Endothelial cell (in vitro differentiated cells): ENCODE measurements around the gene COL5A1. TPM values are rescaled to one million over a fixed set of nuclear protein-coding genes. Genes with fewer than 3 reads are reported as not detected.
A peak's percentile ranks its signal among the peaks of the same experiment; 100 is the strongest.

Experiments
- DNase-seq: peaks from one replicate; pipeline ENCODE4 v3.0.0; 2021; ENCODE audit warnings: low spot score
- H3K27ac Mint-ChIP-seq: one replicate; pipeline ENCODE4 v1.8.0; 2021; ENCODE audit warnings: mixed read lengths, inconsistent platforms; ENCODE audit not compliant: unreplicated experiment
- H3K27me3 Mint-ChIP-seq: one replicate; pipeline ENCODE4 v1.8.0; 2021; ENCODE audit warnings: mild to moderate bottlenecking, moderate library complexity, mixed read lengths, inconsistent platforms; ENCODE audit not compliant: unreplicated experiment
- H3K36me3 Mint-ChIP-seq: one replicate; pipeline ENCODE4 v1.8.0; 2021; ENCODE audit warnings: mild to moderate bottlenecking, low read depth, mixed read lengths, inconsistent platforms; ENCODE audit not compliant: unreplicated experiment
- H3K4me1 Mint-ChIP-seq: one replicate; pipeline ENCODE4 v1.8.0; 2021; ENCODE audit warnings: mild to moderate bottlenecking, mixed read lengths, inconsistent platforms; ENCODE audit not compliant: unreplicated experiment
- H3K4me3 Mint-ChIP-seq: one replicate; pipeline ENCODE4 v1.8.0; 2021; ENCODE audit warnings: mild to moderate bottlenecking, mixed read lengths, inconsistent platforms; ENCODE audit not compliant: unreplicated experiment
- H3K9me3 Mint-ChIP-seq: one replicate; pipeline ENCODE4 v1.8.0; 2021; ENCODE audit warnings: mixed read lengths, inconsistent platforms; ENCODE audit not compliant: unreplicated experiment
- total RNA-seq: library from RNA; stranded (reverse); fragmentation: NEBNext Ultra II Directional; extraction: Animal tissue kit (Norgen Biotek cat#: 25700); gene quantifications from one replicate; pipeline ENCODE4 v1.2.1, GENCODE V29; 2021; ENCODE audit not compliant: unreplicated experiment
- TF ChIP-seq, protein P1 (sequence below): fragments of 200-600 bp; sonication (generic); IDR thresholded peaks from one replicate; pipeline ENCODE4 v1.5.0; 2021; ENCODE audit warnings: antibody characterized with exemption; ENCODE audit not compliant: unreplicated experiment

The COL5A1 gene
- total RNA-seq, 1 donor from 2014 or later: 24.3 TPM

GRCh38 chr9:134598884-134599245 is 42.7 kb upstream of the COL5A1 start:
- no peak overlapping the region for H3K27ac Mint-ChIP-seq
- H3K4me3 Mint-ChIP-seq: no peak overlapping the region
- H3K27me3 Mint-ChIP-seq: peaks cover 3% of the 10 kb centered on the region
- no peaks in the 10 kb centered on the region for H3K9me3 Mint-ChIP-seq
- peaks cover 2% of the 10 kb centered on the region for H3K4me1 Mint-ChIP-seq
- no peak for DNase-seq
- no peaks in the 10 kb centered on the region for H3K36me3 Mint-ChIP-seq
- TF ChIP-seq, protein P1, sequence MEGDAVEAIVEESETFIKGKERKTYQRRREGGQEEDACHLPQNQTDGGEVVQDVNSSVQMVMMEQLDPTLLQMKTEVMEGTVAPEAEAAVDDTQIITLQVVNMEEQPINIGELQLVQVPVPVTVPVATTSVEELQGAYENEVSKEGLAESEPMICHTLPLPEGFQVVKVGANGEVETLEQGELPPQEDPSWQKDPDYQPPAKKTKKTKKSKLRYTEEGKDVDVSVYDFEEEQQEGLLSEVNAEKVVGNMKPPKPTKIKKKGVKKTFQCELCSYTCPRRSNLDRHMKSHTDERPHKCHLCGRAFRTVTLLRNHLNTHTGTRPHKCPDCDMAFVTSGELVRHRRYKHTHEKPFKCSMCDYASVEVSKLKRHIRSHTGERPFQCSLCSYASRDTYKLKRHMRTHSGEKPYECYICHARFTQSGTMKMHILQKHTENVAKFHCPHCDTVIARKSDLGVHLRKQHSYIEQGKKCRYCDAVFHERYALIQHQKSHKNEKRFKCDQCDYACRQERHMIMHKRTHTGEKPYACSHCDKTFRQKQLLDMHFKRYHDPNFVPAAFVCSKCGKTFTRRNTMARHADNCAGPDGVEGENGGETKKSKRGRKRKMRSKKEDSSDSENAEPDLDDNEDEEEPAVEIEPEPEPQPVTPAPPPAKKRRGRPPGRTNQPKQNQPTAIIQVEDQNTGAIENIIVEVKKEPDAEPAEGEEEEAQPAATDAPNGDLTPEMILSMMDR: no peak

- DNase-seq: no peak
- Mint-ChIP-seq H3K36me3 (no peaks in the 10 kb centered on the region), H3K27ac (no peak overlapping the region)
Observed at GRCh38 chr9:134600371-134600770, 41.2 kb upstream of the COL5A1 start.

DNA sequence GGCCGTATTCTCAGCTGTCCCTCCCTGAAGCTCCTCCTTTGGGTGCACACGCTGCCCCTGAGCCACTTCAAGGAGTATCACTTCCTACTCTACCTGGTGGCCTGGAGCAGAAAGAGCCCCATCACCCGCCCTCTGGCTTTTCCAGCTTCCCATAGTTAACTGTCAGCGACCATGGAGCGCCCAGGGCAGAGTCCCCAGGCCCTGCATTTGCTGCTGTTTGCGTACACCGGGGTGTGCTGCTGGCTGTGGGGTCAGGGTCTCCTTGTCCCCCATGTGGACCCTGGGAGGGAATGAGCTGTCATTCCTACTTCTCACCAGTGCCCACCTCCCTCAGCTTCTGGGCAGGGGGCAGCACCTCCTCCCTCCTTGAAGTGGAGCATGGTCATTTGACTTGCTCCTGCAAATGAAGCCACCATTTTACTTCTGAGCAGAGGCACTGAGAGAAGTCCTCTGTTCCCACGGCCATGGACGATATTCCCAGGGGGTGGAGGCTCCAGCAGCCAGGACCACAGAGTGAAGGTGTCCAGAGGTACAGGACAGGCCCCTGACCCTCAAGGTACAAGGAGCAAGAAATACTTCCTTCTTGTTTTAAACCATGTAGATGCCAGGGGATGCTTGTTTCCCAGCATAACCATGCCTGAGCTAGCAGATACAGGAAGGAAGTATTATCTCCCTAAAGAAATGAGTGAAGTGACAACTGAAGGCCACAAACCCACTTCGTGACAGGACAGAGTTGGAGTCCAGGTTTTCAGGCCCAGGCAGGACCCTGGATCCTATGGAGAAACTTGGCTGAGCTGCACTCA is 40.6 kb upstream of the COL5A1 start:
- no peak for DNase-seq
- H3K27ac Mint-ChIP-seq: no peak overlapping the region
- no peaks in the 10 kb centered on the region for H3K36me3 Mint-ChIP-seq
- TF ChIP-seq, protein P1: no peak
- peaks cover 2% of the 10 kb centered on the region for H3K4me1 Mint-ChIP-seq
- no peak overlapping the region for H3K4me3 Mint-ChIP-seq
- H3K27me3 Mint-ChIP-seq: no peaks in the 10 kb centered on the region
- no peaks in the 10 kb centered on the region for H3K9me3 Mint-ChIP-seq

More at GRCh38 chr9:134600371-134600770, 41.2 kb upstream of the COL5A1 start:
- peaks cover 2% of the 10 kb centered on the region for H3K4me1 Mint-ChIP-seq
- H3K27me3 Mint-ChIP-seq: peaks cover 2% of the 10 kb centered on the region
- H3K4me3 Mint-ChIP-seq: no peak overlapping the region
- TF ChIP-seq, protein P1: no peak
- H3K9me3 Mint-ChIP-seq: no peaks in the 10 kb centered on the region

DNA sequence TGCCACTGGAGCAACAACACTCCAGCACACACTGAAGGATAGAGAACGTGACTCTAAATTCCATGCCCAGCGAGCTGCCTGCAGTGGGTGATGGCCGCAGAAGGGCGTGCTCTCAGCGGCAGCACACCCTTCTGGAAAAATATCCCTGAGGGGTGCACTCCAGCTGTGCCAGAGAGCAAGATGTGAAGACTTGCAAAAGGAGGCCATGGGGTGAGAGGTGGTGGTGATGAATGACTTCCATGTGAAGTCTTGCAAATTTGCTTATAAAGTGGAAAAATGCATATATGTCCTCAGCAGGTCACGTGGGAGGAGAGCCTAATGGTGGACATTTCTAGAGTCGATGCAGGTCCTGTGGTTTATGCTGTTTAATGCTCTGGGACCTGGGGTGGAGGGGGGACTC is 39.8 kb upstream of the COL5A1 start:
- Mint-ChIP-seq H3K27me3 (no peaks in the 10 kb centered on the region), H3K36me3 (no peaks in the 10 kb centered on the region), H3K9me3 (no peaks in the 10 kb centered on the region), H3K27ac (no peak overlapping the region), H3K4me3 (no peak overlapping the region), H3K4me1 (peaks cover 2% of the 10 kb centered on the region)
- TF ChIP-seq, protein P1: no peak
- no peak for DNase-seq

DNA sequence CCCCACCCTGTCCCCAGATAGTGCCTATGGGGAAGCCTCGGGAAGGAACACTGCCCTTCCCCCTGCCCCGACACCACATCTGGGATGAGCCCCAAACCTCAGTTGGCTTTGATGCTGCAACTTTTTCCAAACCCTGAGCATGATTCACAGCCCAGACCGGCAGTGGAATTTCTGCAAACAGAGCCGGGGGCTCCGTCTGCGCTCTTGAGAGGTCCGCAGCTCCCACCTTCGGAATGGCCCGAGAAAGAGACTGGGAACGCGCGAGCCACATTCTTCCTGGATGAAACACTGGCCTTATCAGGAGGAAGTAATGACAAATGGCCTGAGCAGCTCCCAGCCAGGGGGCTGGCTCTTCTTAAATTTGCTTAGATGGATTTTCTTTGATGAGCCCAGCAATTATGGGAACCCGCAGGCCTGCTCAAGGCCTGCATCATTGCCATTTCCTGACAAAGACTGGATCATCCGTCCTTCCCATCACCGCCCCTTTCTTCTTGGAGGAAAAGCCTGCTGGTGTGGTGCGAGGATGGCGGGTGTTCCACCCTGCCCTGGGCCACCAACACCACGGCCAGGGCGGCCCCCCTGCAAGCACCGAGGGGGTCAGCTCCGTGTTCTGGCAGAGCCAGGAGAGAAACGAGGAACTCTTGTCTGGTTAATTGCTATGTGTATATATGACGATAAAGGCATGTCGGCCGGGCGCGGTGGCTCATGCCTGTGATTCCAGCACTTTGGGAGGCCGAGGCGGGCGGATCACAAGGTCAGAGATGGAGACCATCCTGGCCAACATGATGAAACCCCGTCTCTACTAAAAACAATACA is 38.8 kb upstream of the COL5A1 start:
- H3K27ac Mint-ChIP-seq: no peak overlapping the region
- no peaks in the 10 kb centered on the region for H3K9me3 Mint-ChIP-seq
- H3K36me3 Mint-ChIP-seq: no peaks in the 10 kb centered on the region
- H3K4me1 Mint-ChIP-seq: peaks cover 2% of the 10 kb centered on the region
- TF ChIP-seq, protein P1: no peak
- H3K4me3 Mint-ChIP-seq: no peak overlapping the region
- no peaks in the 10 kb centered on the region for H3K27me3 Mint-ChIP-seq
- DNase-seq: peak; percentile 3
